Esophagus muscularis mucosa (tissue), 3 donors: ENCODE results near the gene CAPN14.

Experiments used
- POLR2A ChIP-seq: fragments of 450-650 bp; IDR thresholded peaks from one replicate; pipeline ENCODE4 v1.6.1; 2017; ENCODE audit warnings: antibody characterized with exemption, moderate library complexity, mild to moderate bottlenecking, low read depth
- TF ChIP-seq, protein P1 (sequence below), 3 experiments: fragments of 200-600 bp in 2 of 3; fragments of 450-650 bp in 1 of 3; sonication (generic) in 2 of 3; IDR thresholded peaks; one replicate each; pipeline ENCODE4 v1.5.1; 2017 to 2019; ENCODE audit warnings: antibody characterized with exemption in 3 of 3, mild to moderate bottlenecking in 2 of 3, moderate library complexity in 1 of 3

DNA sequence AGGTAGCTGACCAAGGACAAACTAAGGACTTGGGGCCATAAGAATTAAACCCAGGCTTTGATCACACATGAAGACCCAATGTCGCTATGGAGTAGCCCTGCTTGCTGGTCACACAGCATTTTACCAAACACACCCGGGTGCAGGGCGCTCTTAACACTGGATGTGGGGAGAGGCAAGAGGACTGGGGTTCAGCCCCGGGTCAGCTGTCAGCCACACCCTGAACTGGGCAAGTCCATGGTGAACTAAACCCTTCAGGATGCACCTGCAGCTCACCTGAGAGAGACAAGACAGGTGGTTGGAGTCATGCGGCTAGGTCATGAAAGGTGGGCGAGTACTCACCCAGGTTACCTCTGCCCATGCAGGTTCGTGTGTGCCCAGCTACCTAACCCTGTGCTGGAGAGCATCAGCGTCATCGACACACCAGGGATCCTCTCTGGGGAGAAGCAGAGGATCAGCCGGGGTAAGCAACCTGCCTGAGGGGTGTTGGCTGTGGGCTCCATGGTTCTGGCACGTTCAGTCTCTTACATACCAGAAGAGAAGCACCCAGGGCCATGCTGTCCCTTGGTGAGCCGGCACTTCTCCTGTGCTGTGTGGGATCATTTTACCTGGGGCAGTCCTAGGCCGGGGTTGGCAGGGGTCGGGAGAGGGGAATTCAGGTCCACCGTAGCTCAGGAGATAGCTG is 31.8 kb upstream of the CAPN14 start:
- TF ChIP-seq, protein P1, sequence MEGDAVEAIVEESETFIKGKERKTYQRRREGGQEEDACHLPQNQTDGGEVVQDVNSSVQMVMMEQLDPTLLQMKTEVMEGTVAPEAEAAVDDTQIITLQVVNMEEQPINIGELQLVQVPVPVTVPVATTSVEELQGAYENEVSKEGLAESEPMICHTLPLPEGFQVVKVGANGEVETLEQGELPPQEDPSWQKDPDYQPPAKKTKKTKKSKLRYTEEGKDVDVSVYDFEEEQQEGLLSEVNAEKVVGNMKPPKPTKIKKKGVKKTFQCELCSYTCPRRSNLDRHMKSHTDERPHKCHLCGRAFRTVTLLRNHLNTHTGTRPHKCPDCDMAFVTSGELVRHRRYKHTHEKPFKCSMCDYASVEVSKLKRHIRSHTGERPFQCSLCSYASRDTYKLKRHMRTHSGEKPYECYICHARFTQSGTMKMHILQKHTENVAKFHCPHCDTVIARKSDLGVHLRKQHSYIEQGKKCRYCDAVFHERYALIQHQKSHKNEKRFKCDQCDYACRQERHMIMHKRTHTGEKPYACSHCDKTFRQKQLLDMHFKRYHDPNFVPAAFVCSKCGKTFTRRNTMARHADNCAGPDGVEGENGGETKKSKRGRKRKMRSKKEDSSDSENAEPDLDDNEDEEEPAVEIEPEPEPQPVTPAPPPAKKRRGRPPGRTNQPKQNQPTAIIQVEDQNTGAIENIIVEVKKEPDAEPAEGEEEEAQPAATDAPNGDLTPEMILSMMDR (IDR thresholded peaks at IDR 0.05) = no peak
- no peak for TF ChIP-seq POLR2A
